T-helper 2 cell treated with Interferon-gamma antibody and Interleukin-4, amounts not matched to agents 5 μg/mL and 100 μg/mL, for 36 hours (primary cell): ENCODE data around the gene KIRREL3.
"Not testable (repeated sequence)": the region's sequence is repeated elsewhere in the genome, so short reads cannot be mapped to it uniquely, and the experiment has no call there.

Experiments used
- DNase-seq: peaks from one replicate; pipeline ENCODE4 v3.0.0; 2021; ENCODE audit warnings: low spot score
- H3K27ac Mint-ChIP-seq: one replicate; pipeline ENCODE4 v1.8.0; 2021; ENCODE audit warnings: mild to moderate bottlenecking, mixed read lengths
- H3K27me3 Mint-ChIP-seq: one replicate; pipeline ENCODE4 v1.8.0; 2021; ENCODE audit warnings: low read depth, mixed read lengths
- H3K36me3 Mint-ChIP-seq: one replicate; pipeline ENCODE4 v1.8.0; 2021; ENCODE audit warnings: low read depth, mixed read lengths
- H3K4me1 Mint-ChIP-seq: one replicate; pipeline ENCODE4 v1.8.0; 2021; ENCODE audit warnings: low read depth, mixed read lengths
- H3K4me3 Mint-ChIP-seq: one replicate; pipeline ENCODE4 v1.8.0; 2022; ENCODE audit warnings: mild to moderate bottlenecking, moderate library complexity, mixed read lengths
- H3K9me3 Mint-ChIP-seq: one replicate; pipeline ENCODE4 v1.8.0; 2021; ENCODE audit warnings: mixed read lengths

Gene KIRREL3

GRCh38 chr11:126391286-126391954 lies 609.1 kb downstream of the KIRREL3 start:
- Mint-ChIP-seq H3K36me3 (no peaks in the 10 kb centered on the region), H3K27me3 (no peaks in the 10 kb centered on the region), H3K4me1 (no peaks in the 10 kb centered on the region), H3K9me3 (no peaks in the 10 kb centered on the region), H3K27ac (no peak overlapping the region), H3K4me3 (no peak overlapping the region)
- no peak for DNase-seq

GRCh38 chr11:126390272-126390867 lies 610.2 kb downstream of the KIRREL3 start:
- H3K9me3 Mint-ChIP-seq, result no peaks in the 10 kb centered on the region
- H3K4me1 Mint-ChIP-seq, result no peaks in the 10 kb centered on the region
- H3K27me3 Mint-ChIP-seq, result no peaks in the 10 kb centered on the region
- no peak overlapping the region for H3K4me3 Mint-ChIP-seq
- no peak overlapping the region for H3K27ac Mint-ChIP-seq
- no peaks in the 10 kb centered on the region for H3K36me3 Mint-ChIP-seq
- DNase-seq, result no peak

- no peaks in the 10 kb centered on the region for H3K27me3 Mint-ChIP-seq
- DNase-seq, result no peak
- H3K4me1 Mint-ChIP-seq, result no peaks in the 10 kb centered on the region
These were observed 612.7 kb downstream of the KIRREL3 start for GRCh38 chr11:126387857-126388256.

GRCh38 chr11:126386729-126387071 lies 613.9 kb downstream of the KIRREL3 start:
- H3K27me3 Mint-ChIP-seq, result not testable (repeated sequence)

More at GRCh38 chr11:126387857-126388256, 612.7 kb downstream of the KIRREL3 start:
- Mint-ChIP-seq H3K27ac (no peak overlapping the region), H3K4me3 (no peak overlapping the region), H3K9me3 (no peaks in the 10 kb centered on the region), H3K36me3 (no peaks in the 10 kb centered on the region)

GRCh38 chr11:126385991-126386728 lies 614.4 kb downstream of the KIRREL3 start:
- DNase-seq, result no peak
- no peaks in the 10 kb centered on the region for H3K36me3 Mint-ChIP-seq
- H3K27me3 Mint-ChIP-seq, result no peaks in the 10 kb centered on the region
- no peaks in the 10 kb centered on the region for H3K9me3 Mint-ChIP-seq
- H3K27ac Mint-ChIP-seq, result no peak overlapping the region
- H3K4me3 Mint-ChIP-seq, result no peak overlapping the region
- no peaks in the 10 kb centered on the region for H3K4me1 Mint-ChIP-seq

More at GRCh38 chr11:126386729-126387071, 613.9 kb downstream of the KIRREL3 start:
- DNase-seq, H3K4me1 Mint-ChIP-seq, H3K27ac Mint-ChIP-seq, H3K36me3 Mint-ChIP-seq, H3K9me3 Mint-ChIP-seq, H3K4me3 Mint-ChIP-seq: not testable (repeated sequence)

- Mint-ChIP-seq H3K27ac (no peak overlapping the region), H3K36me3 (no peaks in the 10 kb centered on the region), H3K4me1 (no peaks in the 10 kb centered on the region), H3K9me3 (no peaks in the 10 kb centered on the region), H3K27me3 (no peaks in the 10 kb centered on the region), H3K4me3 (no peak overlapping the region)
- DNase-seq, result no peak
These were observed 616.0 kb downstream of the KIRREL3 start for GRCh38 chr11:126384449-126385070.

- Mint-ChIP-seq H3K9me3 (no peaks in the 10 kb centered on the region), H3K27ac (no peak overlapping the region), H3K4me1 (no peaks in the 10 kb centered on the region), H3K4me3 (no peak overlapping the region), H3K27me3 (no peaks in the 10 kb centered on the region), H3K36me3 (no peaks in the 10 kb centered on the region)
- DNase-seq, result no peak
These were observed 616.9 kb downstream of the KIRREL3 start for GRCh38 chr11:126383339-126384335.

- not testable (repeated sequence) for DNase-seq, H3K27me3 Mint-ChIP-seq, H3K9me3 Mint-ChIP-seq, H3K36me3 Mint-ChIP-seq, H3K4me1 Mint-ChIP-seq, H3K4me3 Mint-ChIP-seq, H3K27ac Mint-ChIP-seq
These were observed 617.9 kb downstream of the KIRREL3 start for GRCh38 chr11:126382641-126383040.

GRCh38 chr11:126381960-126382359 lies 618.6 kb downstream of the KIRREL3 start:
- not testable (repeated sequence) for DNase-seq, H3K27ac Mint-ChIP-seq, H3K4me1 Mint-ChIP-seq, H3K36me3 Mint-ChIP-seq, H3K4me3 Mint-ChIP-seq, H3K9me3 Mint-ChIP-seq, H3K27me3 Mint-ChIP-seq

GRCh38 chr11:126380909-126381308 lies 619.7 kb downstream of the KIRREL3 start:
- H3K4me1 Mint-ChIP-seq, result no peaks in the 10 kb centered on the region
- DNase-seq, result no peak
- no peaks in the 10 kb centered on the region for H3K36me3 Mint-ChIP-seq
- no peaks in the 10 kb centered on the region for H3K27me3 Mint-ChIP-seq
- H3K27ac Mint-ChIP-seq, result no peak overlapping the region
- H3K9me3 Mint-ChIP-seq, result no peaks in the 10 kb centered on the region
- H3K4me3 Mint-ChIP-seq, result no peak overlapping the region

GRCh38 chr11:126378763-126379162 lies 621.8 kb downstream of the KIRREL3 start:
- no peak for DNase-seq
- no peak overlapping the region for H3K4me3 Mint-ChIP-seq
- H3K27me3 Mint-ChIP-seq, result no peaks in the 10 kb centered on the region
- no peak overlapping the region for H3K27ac Mint-ChIP-seq
- H3K4me1 Mint-ChIP-seq, result no peaks in the 10 kb centered on the region
- no peaks in the 10 kb centered on the region for H3K36me3 Mint-ChIP-seq
- no peaks in the 10 kb centered on the region for H3K9me3 Mint-ChIP-seq

- DNase-seq, result no peak
- no peaks in the 10 kb centered on the region for H3K36me3 Mint-ChIP-seq
- H3K4me3 Mint-ChIP-seq, result no peak overlapping the region
- no peaks in the 10 kb centered on the region for H3K4me1 Mint-ChIP-seq
- no peaks in the 10 kb centered on the region for H3K9me3 Mint-ChIP-seq
- H3K27me3 Mint-ChIP-seq, result no peaks in the 10 kb centered on the region
- H3K27ac Mint-ChIP-seq, result no peak overlapping the region
These were observed 624.8 kb downstream of the KIRREL3 start for GRCh38 chr11:126375726-126376125.

GRCh38 chr11:126374562-126375300 lies 625.8 kb downstream of the KIRREL3 start:
- H3K27ac Mint-ChIP-seq, H3K9me3 Mint-ChIP-seq, H3K36me3 Mint-ChIP-seq, H3K4me1 Mint-ChIP-seq, H3K4me3 Mint-ChIP-seq, DNase-seq, H3K27me3 Mint-ChIP-seq: not testable (repeated sequence)
